HCT116 (cell line): ENCODE measurements around the gene PPIF. TPM values are rescaled to one million over a fixed set of nuclear protein-coding genes. Genes with fewer than 3 reads are reported as not detected.

Experiments
- ATAC-seq: fragments of 200-7000 bp; cut with Tn5 transposase; 2 replicates; pipeline ENCODE4 v1.9.1; 2020; ENCODE audit warnings: mild to moderate bottlenecking, moderate library complexity
- BruUV-seq: library from RNA; stranded (reverse); fragments of 400-500 nt; replicated peaks from 2 replicates; lab custom pipeline; 2021; lab: Mats Ljungman, UMichigan
- CTCF ChIA-PET: fragments of 300-600 bp; sonication (Branson Sonifier 250); formaldehyde crosslinking; loops from one replicate; lab custom pipeline; 2021; ENCODE audit warnings: antibody characterized with exemption; lab: Charles Lee
- POLR2A ChIA-PET: fragments of 300-600, 350-600 bp; sonication (Branson Sonifier 250); formaldehyde crosslinking; loops from one replicate; lab custom pipeline; 2021; ENCODE audit warnings: antibody characterized with exemption; lab: Charles Lee
- RAD21 ChIA-PET, 2 experiments: fragments of 300-600 bp; sonication (Branson Sonifier 250); formaldehyde crosslinking; loops; one replicate each; lab custom pipeline; 2023; ENCODE audit warnings: low total read pairs in 2 of 2; ENCODE audit not compliant: uncharacterized antibody in 2 of 2, unreplicated experiment in 2 of 2, low non-redundant PET in 1 of 2; lab: Charles Lee
- DNase-seq: peaks from one replicate; pipeline ENCODE4 v3.0.0-alpha.2; 2010; ENCODE audit warnings: low read depth, low spot score
- H2AFZ ChIP-seq: fragments of 200-600 bp; shearing (Covaris generic), sonication (generic); 2 replicates; pipeline ENCODE4 v1.6.1; 2017; ENCODE audit warnings: low read depth, mixed run types, mixed read lengths, antibody characterized with exemption, low read length; ENCODE audit not compliant: poor library complexity, severe bottlenecking
- H3K27ac ChIP-seq: 2 replicates; pipeline ENCODE4 v1.5.1; 2012; ENCODE audit warnings: low read depth, low read length
- H3K27me3 ChIP-seq: fragments of 200-600 bp; sonication (generic); 2 replicates; pipeline ENCODE4 v1.6.1; 2016; ENCODE audit warnings: mixed run types, low read length, mixed read lengths; ENCODE audit not compliant: insufficient read depth
- H3K36me3 ChIP-seq, 2 experiments: fragments of 200-500 bp in 1 of 2; fragments of 200-600 bp in 1 of 2; sonication (Bioruptor generic) in 1 of 2; sonication (generic) in 1 of 2; 2 replicates each; pipeline versions ENCODE4 v1.5.1 to v1.6.1; 2014 to 2016; ENCODE audit warnings: low read length in 2 of 2, inconsistent platforms in 1 of 2, mixed read lengths in 1 of 2, mixed run types in 1 of 2; ENCODE audit not compliant: insufficient read depth in 2 of 2, control insufficient read depth in 1 of 2
- H3K4me1 ChIP-seq, 2 experiments: fragments of 200-600 bp in 1 of 2; sonication (generic) in 1 of 2; 2 replicates each; pipeline versions ENCODE4 v1.5.1 to v1.6.1; 2012 to 2017; ENCODE audit warnings: low read length in 2 of 2, inconsistent platforms in 1 of 2, mild to moderate bottlenecking in 1 of 2, mixed read lengths in 1 of 2, mixed run types in 1 of 2, moderate library complexity in 1 of 2; ENCODE audit not compliant: insufficient read depth in 2 of 2, control insufficient read depth in 1 of 2
- H3K4me2 ChIP-seq: fragments of 200-600 bp; sonication (generic); 2 replicates; pipeline ENCODE4 v1.6.1; 2017; ENCODE audit warnings: mixed run types, low read length, mixed read lengths
- H3K4me3 ChIP-seq, 2 experiments: fragments of 200-600 bp in 1 of 2; sonication (generic) in 1 of 2; replicated peaks in 1 of 2; 2 replicates each; pipeline ENCODE4 v1.5.1; 2011 to 2016; ENCODE audit warnings: low read length in 2 of 2, control low read depth in 1 of 2, low read depth in 1 of 2, mild to moderate bottlenecking in 1 of 2, mixed read lengths in 1 of 2, mixed run types in 1 of 2
- H3K79me2 ChIP-seq: fragments of 200-600 bp; sonication (generic); 2 replicates; pipeline ENCODE4 v1.6.1; 2017; ENCODE audit warnings: mild to moderate bottlenecking, mixed run types, low read length, moderate library complexity, mixed read lengths; ENCODE audit not compliant: insufficient read depth
- H3K9ac ChIP-seq: fragments of 200-600 bp; sonication (generic); 2 replicates; pipeline ENCODE4 v1.6.1; 2016; ENCODE audit warnings: low read length, mixed read lengths
- H3K9me2 ChIP-seq: fragments of 200-600 bp; sonication (generic), shearing (Covaris generic); 2 replicates; pipeline ENCODE4 v1.6.1; 2017; ENCODE audit warnings: mixed run types, mild to moderate bottlenecking, moderate library complexity; ENCODE audit not compliant: insufficient read depth
- H3K9me3 ChIP-seq, 2 experiments: fragments of 200-500 bp in 1 of 2; fragments of 200-600 bp in 1 of 2; sonication (Bioruptor generic) in 1 of 2; sonication (generic) in 1 of 2; 2 replicates each; pipeline ENCODE4 v1.6.1; 2014 to 2017; ENCODE audit warnings: low read length in 2 of 2, mixed read lengths in 2 of 2, inconsistent platforms in 1 of 2, low read depth in 1 of 2, mild to moderate bottlenecking in 1 of 2, mixed run types in 1 of 2, moderate library complexity in 1 of 2; ENCODE audit not compliant: control insufficient read depth in 1 of 2, insufficient read depth in 1 of 2
- H4K20me1 ChIP-seq: fragments of 200-600 bp; sonication (generic), shearing (Covaris generic); 2 replicates; pipeline ENCODE4 v1.6.1; 2017; ENCODE audit warnings: mixed run types, mild to moderate bottlenecking, moderate library complexity; ENCODE audit not compliant: insufficient read depth
- ATF3 ChIP-seq: IDR thresholded peaks from 2 replicates; pipeline ENCODE4 v1.6.1; 2012
- CBX3 ChIP-seq: IDR thresholded peaks from 2 replicates; pipeline ENCODE4 v1.6.1; 2012; ENCODE audit warnings: low read depth
- CEBPB ChIP-seq: IDR thresholded peaks from 2 replicates; pipeline ENCODE4 v1.6.1; 2012; ENCODE audit warnings: low read depth
- EGR1 ChIP-seq: IDR thresholded peaks from 2 replicates; pipeline ENCODE4 v1.6.1; 2012; ENCODE audit warnings: low read depth
- ELF1 ChIP-seq: IDR thresholded peaks from 2 replicates; pipeline ENCODE4 v1.6.1; 2012; ENCODE audit warnings: low read depth, borderline replicate concordance
- JUND ChIP-seq: IDR thresholded peaks from 2 replicates; pipeline ENCODE4 v1.6.1; 2012
- MAX ChIP-seq: IDR thresholded peaks from 2 replicates; pipeline ENCODE4 v1.6.1; 2012
- POLR2A ChIP-seq: IDR thresholded peaks from 2 replicates; pipeline ENCODE4 v1.7.0; 2011; ENCODE audit warnings: borderline replicate concordance; ENCODE audit not compliant: insufficient read depth, insufficient read length; ENCODE audit errors: extremely low read depth
- POLR2AphosphoS5 ChIP-seq: IDR thresholded peaks from 2 replicates; pipeline ENCODE4 v1.6.1; 2011; ENCODE audit warnings: mild to moderate bottlenecking, low read depth, low read length, moderate library complexity
- REST ChIP-seq: IDR thresholded peaks from 2 replicates; pipeline ENCODE4 v1.6.1; 2012; ENCODE audit warnings: low read depth
- SIN3A ChIP-seq: IDR thresholded peaks from 2 replicates; pipeline ENCODE4 v1.6.1; 2012; ENCODE audit warnings: low read depth
- SP1 ChIP-seq: IDR thresholded peaks from 2 replicates; pipeline ENCODE4 v1.6.1; 2012; ENCODE audit warnings: low read depth
- SRF ChIP-seq: IDR thresholded peaks from 2 replicates; pipeline ENCODE4 v1.6.1; 2012; ENCODE audit warnings: low read depth
- TCF7L2 ChIP-seq: IDR thresholded peaks from 2 replicates; pipeline ENCODE4 v1.7.0; 2011; ENCODE audit warnings: borderline replicate concordance, inconsistent platforms; ENCODE audit not compliant: insufficient read depth, insufficient read length; ENCODE audit errors: extremely low read depth
- YY1 ChIP-seq: IDR thresholded peaks from 2 replicates; pipeline ENCODE4 v1.6.1; 2011; ENCODE audit warnings: low read length, low read depth, moderate library complexity, mild to moderate bottlenecking; ENCODE audit not compliant: insufficient replicate concordance; ENCODE audit errors: extremely low read depth
- ZFX ChIP-seq: fragments of 450-650 bp; IDR thresholded peaks from 2 replicates; pipeline ENCODE4 v1.6.1; 2017
- intact Hi-C: fragments of 100-400 bp; cut with micrococcal nuclease; formaldehyde crosslinking; loops from 2 replicates; pipeline ENCODE4 v1.10.0; 2022
- total RNA-seq: library from RNA; stranded (reverse); gene quantifications from one replicate; pipeline ENCODE4 v1.2.1, GENCODE V29; 2021; ENCODE audit not compliant: unreplicated experiment

PPIF gene
- total RNA-seq, 1 experiment from 2014 or later: 85.0 TPM

GRCh38 chr10:79360499-79361342 lies 13.5 kb downstream of the PPIF start (continued):
- TF ChIP-seq REST (no peak), POLR2A (no peak), POLR2AphosphoS5 (no peak), SIN3A (no peak), YY1 (no peak), CBX3 (no peak), MAX (no peak), JUND (no peak), SP1 (no peak)

GRCh38 chr10:79361726-79362397 lies 14.6 kb downstream of the PPIF start:
- DNase-seq (no peak), ATAC-seq (no peak)
- Histone ChIP-seq H3K4me3 (no peak overlapping the region), H3K27ac (no peak overlapping the region), H3K27me3 (no peaks in the 10 kb centered on the region), H3K9ac (no peak overlapping the region), H3K9me2 (no peaks in the 10 kb centered on the region), H4K20me1 (no peaks in the 10 kb centered on the region), H2AFZ (no peak overlapping the region), H3K4me1 (no peaks in the 10 kb centered on the region), H3K36me3 (no peaks in the 10 kb centered on the region), H3K79me2 (no peaks in the 10 kb centered on the region), H3K9me3 (no peaks in the 10 kb centered on the region), H3K4me2 (no peak overlapping the region)
- ChIA-PET RAD21 (no interaction called here), CTCF (no interaction called here), POLR2A (no interaction called here)
- intact Hi-C loops: no loop called here
- no TSS peak for BruUV-seq
- no peak for TF ChIP-seq SP1
- no peak for TF ChIP-seq ELF1
- TF ChIP-seq ZFX: no peak
- TF ChIP-seq SRF: no peak
- TF ChIP-seq CBX3: no peak
- no peak for TF ChIP-seq JUND
- TF ChIP-seq MAX: no peak
- TF ChIP-seq CEBPB: no peak
- no peak for TF ChIP-seq ATF3
- no peak for TF ChIP-seq REST
- TF ChIP-seq EGR1: no peak
- TF ChIP-seq TCF7L2: no peak
